Measurements from ENCODE around the gene ARHGAP15.

ARHGAP15 gene

DNA sequence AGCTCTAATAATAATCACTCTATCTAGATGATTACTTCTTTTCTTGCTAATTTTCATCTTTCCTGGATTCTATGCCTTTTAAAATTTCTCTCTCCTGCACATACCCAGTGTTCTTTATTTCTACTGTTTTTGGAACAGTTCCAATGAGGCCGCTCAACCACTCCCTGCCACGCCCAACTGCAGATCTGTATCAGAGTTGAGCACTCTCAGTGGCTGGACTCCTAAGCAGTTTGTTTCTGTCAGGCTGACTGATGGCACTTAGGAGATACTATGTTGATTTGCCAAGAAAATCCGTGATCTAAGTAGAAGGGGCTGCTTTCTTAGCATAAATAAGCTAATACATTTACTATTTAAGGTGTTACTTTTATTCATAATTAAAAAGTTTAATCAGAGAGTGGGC, 192.8 kb downstream of the ARHGAP15 start:
- TF ChIP-seq, protein P1, sequence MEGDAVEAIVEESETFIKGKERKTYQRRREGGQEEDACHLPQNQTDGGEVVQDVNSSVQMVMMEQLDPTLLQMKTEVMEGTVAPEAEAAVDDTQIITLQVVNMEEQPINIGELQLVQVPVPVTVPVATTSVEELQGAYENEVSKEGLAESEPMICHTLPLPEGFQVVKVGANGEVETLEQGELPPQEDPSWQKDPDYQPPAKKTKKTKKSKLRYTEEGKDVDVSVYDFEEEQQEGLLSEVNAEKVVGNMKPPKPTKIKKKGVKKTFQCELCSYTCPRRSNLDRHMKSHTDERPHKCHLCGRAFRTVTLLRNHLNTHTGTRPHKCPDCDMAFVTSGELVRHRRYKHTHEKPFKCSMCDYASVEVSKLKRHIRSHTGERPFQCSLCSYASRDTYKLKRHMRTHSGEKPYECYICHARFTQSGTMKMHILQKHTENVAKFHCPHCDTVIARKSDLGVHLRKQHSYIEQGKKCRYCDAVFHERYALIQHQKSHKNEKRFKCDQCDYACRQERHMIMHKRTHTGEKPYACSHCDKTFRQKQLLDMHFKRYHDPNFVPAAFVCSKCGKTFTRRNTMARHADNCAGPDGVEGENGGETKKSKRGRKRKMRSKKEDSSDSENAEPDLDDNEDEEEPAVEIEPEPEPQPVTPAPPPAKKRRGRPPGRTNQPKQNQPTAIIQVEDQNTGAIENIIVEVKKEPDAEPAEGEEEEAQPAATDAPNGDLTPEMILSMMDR (conservative IDR thresholded peaks at IDR 0.05; ENCODE audit: low read depth) = no peak
- DNase-seq (ENCODE audit: low spot score) = no peak
- CTCF ChIA-PET = no interaction called here
- no peak overlapping the region for H3K27ac ChIP-seq
- POLR2A ChIA-PET (ENCODE audit: low non-redundant PET) = no interaction called here

DNA sequence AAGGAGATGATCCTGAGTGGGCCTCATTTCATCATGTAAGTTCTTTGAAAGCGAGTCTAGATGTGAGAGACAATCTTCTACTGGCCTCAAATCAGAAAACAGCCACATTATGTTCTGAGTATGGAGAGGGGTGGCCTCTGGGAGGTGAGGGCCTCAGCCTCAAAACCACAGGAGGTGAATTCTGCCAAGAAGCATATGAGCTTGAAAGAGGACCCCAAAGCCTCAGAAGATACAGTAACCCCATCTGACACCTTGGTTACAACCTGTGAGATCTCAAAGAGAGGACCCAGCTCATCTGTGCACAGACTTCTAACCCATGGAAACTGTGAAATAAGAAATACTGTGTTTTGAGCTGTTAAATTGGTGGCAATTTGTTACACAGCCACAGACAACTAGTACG, 200.1 kb downstream of the ARHGAP15 start:
- no peak for DNase-seq (ENCODE audit: low spot score)
- POLR2A ChIA-PET (ENCODE audit: low non-redundant PET) = no interaction called here
- TF ChIP-seq, protein P1 (conservative IDR thresholded peaks at IDR 0.05; ENCODE audit: low read depth) = no peak
- CTCF ChIA-PET = no interaction called here
- H3K27ac ChIP-seq = no peak overlapping the region

DNA sequence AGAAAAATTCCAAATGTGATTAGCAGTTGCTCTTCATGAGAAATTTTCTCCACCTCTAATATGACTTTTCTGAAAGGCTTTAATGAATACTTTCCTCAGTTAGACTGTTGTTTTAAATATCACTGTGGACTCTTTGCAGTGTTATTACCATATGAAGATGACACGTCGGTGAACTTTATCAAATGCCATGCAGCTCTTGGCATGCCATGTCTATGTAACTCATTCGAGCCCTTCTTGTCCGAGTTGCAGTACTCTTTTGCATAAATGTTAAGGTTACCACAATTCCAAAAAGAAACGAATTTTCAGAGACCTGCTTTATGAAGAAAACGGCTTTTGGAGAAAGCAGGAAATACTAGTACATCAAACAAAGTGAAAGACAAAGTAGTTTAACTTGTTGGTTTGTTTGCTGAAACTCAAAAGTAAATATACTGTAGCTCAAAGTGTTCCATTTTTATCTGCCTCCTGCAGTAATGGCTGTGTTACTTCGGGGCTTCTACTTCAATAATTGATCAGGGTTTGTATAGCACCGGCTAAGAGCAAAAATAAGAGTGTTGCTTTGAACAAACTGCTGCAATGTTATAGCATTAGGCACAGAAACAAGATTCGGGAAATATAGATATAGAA, 204.1 kb downstream of the ARHGAP15 start:
- DNase-seq (ENCODE audit: low spot score) = no peak
- CTCF ChIA-PET = no interaction called here
- POLR2A ChIA-PET (ENCODE audit: low non-redundant PET) = no interaction called here
- H3K27ac ChIP-seq = no peak overlapping the region
- TF ChIP-seq, protein P1 (conservative IDR thresholded peaks at IDR 0.05; ENCODE audit: low read depth) = no peak

DNA sequence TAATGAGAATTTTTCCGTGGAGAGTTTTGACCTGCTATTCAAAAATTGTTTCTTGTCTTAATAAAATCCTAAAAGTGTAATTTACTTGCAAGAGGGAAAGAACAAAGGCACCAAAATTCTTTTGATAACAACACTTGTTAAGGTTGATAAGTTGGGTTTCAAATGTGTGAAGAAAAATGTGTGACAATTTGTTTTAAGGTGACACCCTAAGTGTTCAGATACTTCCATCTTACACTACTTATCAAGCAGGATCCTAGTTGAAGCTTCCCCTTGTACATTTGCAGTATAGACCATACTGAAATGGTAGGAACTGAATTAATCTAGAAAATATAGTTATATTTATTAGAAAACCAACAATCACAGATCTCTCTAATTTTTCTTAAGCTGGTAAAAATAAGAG, 204.6 kb downstream of the ARHGAP15 start:
- H3K27ac ChIP-seq = no peak overlapping the region
- ChIA-PET POLR2A (ENCODE audit: low non-redundant PET) (no interaction called here), CTCF (no interaction called here)
- TF ChIP-seq, protein P1 (conservative IDR thresholded peaks at IDR 0.05; ENCODE audit: low read depth) = no peak
- DNase-seq (ENCODE audit: low spot score) = no peak

DNA sequence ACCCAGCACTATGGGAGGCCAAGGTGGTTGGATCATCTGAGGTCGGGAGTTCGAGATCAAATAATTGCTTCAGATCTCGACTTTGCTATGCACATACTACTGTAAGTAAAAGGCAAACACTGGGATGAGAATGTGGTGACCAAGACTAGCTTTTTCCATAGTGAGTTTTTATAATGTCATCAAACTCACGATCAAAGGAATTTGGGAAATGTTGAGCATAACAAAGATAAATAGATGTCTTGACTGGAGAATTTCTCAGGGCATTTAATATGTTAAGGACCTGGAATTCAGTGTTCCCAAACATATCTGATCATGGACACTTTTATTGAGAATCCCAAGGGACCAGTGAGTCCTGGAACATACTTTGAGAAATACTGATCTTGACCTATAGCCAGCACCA, 205.6 kb downstream of the ARHGAP15 start:
- POLR2A ChIA-PET (ENCODE audit: low non-redundant PET) = no interaction called here
- CTCF ChIA-PET = no interaction called here
- TF ChIP-seq, protein P1 (conservative IDR thresholded peaks at IDR 0.05; ENCODE audit: low read depth) = no peak
- H3K27ac ChIP-seq = no peak overlapping the region
- DNase-seq (ENCODE audit: low spot score) = no peak

DNA sequence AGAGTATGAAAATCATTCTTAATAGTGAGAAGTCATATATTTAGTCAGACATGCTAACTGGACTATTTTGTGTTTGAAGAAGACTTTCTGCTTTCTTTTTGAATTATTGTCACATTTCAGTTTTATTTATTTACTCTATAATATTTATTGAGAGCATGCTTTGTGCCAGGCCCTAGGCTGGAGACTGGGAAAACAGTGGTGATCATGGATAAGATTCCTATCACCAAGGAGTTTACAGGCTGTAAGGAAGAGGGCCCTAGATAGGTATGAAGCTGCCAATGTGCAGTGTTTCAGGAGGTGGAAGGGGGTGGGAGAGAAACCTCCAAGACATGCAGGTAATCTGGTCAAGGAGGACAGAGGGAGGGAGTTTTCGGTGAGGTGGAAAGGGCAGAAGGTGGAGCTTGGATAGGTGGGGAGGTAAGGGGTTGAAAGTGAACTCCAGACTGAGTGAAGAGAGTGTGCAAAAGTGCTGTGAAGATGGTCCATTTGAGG, 207.5 kb downstream of the ARHGAP15 start:
- CTCF ChIA-PET = interaction anchor here (0.7 kb wide), 1 partner anchor 58 kb away, joined by 3 read pairs; no protein-coding TSS in a partner anchor
- no peak overlapping the region for H3K27ac ChIP-seq
- POLR2A ChIA-PET (ENCODE audit: low non-redundant PET) = no interaction called here
- TF ChIP-seq, protein P1 (conservative IDR thresholded peaks at IDR 0.05; ENCODE audit: low read depth) = no peak
- no peak for DNase-seq (ENCODE audit: low spot score)

All from RWPE1 (cell line).